ENCODE measurements around the gene ZNF598. TPM values are rescaled to one million over a fixed set of nuclear protein-coding genes. Genes with fewer than 3 reads are reported as not detected.

The ZNF598 gene
- total and polyA plus RNA-seq, 2 of the 13 experiments (the other 11 are each of a cell fraction or from before 2014, with no cell fraction given) = 13.5 to 14.2 TPM

DNA sequence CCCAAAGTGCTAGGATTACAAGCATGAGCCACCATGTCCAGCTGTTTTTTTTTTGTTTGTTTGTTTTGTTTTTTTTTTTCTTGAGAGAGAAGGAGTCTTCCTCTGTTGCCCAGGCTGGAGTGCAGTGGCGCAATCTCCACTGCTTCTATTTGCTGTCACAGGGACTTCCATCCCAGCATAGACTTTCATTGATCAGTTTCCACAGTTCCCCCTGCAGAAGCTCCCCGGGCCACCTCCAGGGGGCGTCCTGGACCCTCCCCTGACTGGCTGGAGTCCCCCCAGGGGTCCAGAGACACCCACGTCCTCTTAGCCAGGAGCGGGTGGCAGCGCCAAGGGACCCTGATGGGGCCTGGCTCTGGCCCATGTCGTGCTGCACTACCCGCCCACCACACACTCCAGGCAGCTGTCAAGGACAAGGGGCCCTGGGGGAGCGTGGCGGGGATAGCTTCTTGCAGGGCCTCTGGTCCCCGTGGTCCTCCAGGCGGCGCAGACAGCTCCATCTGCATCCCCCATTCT lies 6.8 kb upstream of the ZNF598 start (continued):
- TF ChIP-seq, protein P1, sequence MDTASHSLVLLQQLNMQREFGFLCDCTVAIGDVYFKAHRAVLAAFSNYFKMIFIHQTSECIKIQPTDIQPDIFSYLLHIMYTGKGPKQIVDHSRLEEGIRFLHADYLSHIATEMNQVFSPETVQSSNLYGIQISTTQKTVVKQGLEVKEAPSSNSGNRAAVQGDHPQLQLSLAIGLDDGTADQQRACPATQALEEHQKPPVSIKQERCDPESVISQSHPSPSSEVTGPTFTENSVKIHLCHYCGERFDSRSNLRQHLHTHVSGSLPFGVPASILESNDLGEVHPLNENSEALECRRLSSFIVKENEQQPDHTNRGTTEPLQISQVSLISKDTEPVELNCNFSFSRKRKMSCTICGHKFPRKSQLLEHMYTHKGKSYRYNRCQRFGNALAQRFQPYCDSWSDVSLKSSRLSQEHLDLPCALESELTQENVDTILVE (CRISPR knock-in tag; IDR thresholded peaks at IDR 0.05) = no peak
- TF ChIP-seq ZNF710 (CRISPR knock-in tag; IDR thresholded peaks at IDR 0.05; ENCODE audit: borderline replicate concordance) (no peak), ZHX1 (CRISPR knock-in tag; IDR thresholded peaks at IDR 0.05; ENCODE audit: low read depth) (no peak), ZNF790 (CRISPR knock-in tag; IDR thresholded peaks at IDR 0.05; ENCODE audit: borderline replicate concordance) (no peak), KMT2B (CRISPR knock-in tag; IDR thresholded peaks at IDR 0.05) (no peak), ZNF83 (CRISPR knock-in tag; IDR thresholded peaks at IDR 0.05; ENCODE audit: borderline replicate concordance) (no peak), KDM5B (CRISPR knock-in tag; IDR thresholded peaks at IDR 0.05; ENCODE audit: borderline replicate concordance) (no peak), ZNF253 (CRISPR knock-in tag; IDR thresholded peaks at IDR 0.05; ENCODE audit: borderline replicate concordance) (no peak), NAIF1 (CRISPR knock-in tag; IDR thresholded peaks at IDR 0.05; ENCODE audit: borderline replicate concordance) (no peak), ZNF432 (CRISPR knock-in tag; IDR thresholded peaks at IDR 0.05; ENCODE audit: borderline replicate concordance) (no peak), STAT5B (CRISPR knock-in tag; IDR thresholded peaks at IDR 0.05) (0 out of 2 replicates have a peak, but pooled peaks have one; percentile 26), SMAD9 (CRISPR knock-in tag; IDR thresholded peaks at IDR 0.05) (no peak), CBFB (CRISPR knock-in tag; IDR thresholded peaks at IDR 0.05) (no peak), ELK4 (CRISPR knock-in tag; IDR thresholded peaks at IDR 0.05; ENCODE audit: borderline replicate concordance) (no peak), ZFAT (CRISPR knock-in tag; conservative IDR thresholded peaks at IDR 0.05) (no peak), ARNT2 (CRISPR knock-in tag; IDR thresholded peaks at IDR 0.05; ENCODE audit: low read depth) (no peak), ZNF766 (CRISPR knock-in tag; IDR thresholded peaks at IDR 0.05; ENCODE audit: borderline replicate concordance) (no peak)
- TF ChIP-seq, protein P2, sequence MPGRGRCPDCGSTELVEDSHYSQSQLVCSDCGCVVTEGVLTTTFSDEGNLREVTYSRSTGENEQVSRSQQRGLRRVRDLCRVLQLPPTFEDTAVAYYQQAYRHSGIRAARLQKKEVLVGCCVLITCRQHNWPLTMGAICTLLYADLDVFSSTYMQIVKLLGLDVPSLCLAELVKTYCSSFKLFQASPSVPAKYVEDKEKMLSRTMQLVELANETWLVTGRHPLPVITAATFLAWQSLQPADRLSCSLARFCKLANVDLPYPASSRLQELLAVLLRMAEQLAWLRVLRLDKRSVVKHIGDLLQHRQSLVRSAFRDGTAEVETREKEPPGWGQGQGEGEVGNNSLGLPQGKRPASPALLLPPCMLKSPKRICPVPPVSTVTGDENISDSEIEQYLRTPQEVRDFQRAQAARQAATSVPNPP (CRISPR knock-in tag; IDR thresholded peaks at IDR 0.05) = no peak
- TF ChIP-seq, protein P3, sequence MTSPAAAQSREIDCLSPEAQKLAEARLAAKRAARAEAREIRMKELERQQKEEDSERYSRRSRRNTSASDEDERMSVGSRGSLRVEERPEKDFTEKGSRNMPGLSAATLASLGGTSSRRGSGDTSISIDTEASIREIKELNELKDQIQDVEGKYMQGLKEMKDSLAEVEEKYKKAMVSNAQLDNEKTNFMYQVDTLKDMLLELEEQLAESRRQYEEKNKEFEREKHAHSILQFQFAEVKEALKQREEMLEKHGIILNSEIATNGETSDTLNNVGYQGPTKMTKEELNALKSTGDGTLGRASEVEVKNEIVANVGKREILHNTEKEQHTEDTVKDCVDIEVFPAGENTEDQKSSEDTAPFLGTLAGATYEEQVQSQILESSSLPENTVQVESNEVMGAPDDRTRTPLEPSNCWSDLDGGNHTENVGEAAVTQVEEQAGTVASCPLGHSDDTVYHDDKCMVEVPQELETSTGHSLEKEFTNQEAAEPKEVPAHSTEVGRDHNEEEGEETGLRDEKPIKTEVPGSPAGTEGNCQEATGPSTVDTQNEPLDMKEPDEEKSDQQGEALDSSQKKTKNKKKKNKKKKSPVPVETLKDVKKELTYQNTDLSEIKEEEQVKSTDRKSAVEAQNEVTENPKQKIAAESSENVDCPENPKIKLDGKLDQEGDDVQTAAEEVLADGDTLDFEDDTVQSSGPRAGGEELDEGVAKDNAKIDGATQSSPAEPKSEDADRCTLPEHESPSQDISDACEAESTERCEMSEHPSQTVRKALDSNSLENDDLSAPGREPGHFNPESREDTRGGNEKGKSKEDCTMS (CRISPR knock-in tag; conservative IDR thresholded peaks at IDR 0.05) = no peak

All from HepG2 (cell line).